ENCODE results near the gene SLC25A3. TPM values are rescaled to one million over a fixed set of nuclear protein-coding genes. Genes with fewer than 3 reads are reported as not detected.

SLC25A3 gene
- total and polyA plus RNA-seq, 2 experiments from 2014 or later, result 804 to 1,140 TPM

DNA sequence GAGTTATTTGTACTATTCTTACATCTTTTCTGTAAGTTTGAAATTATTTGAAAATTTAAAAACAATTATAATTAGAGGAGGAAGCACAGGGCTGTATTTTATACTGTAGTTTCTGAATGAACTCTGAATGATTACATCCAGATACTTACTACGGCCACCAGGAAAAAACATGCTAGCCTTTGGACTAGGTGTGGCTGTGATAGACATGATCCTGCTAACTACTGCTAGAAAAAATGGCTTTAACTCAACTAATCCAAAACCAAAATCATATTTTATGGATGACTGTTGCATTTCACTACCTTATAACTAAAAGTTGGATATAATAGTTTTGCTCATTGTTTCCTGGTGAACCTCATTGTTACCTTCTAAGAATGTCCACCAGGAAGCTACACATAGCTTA is 15.1 kb upstream of the SLC25A3 start:
- Histone ChIP-seq H3K27me3 (no peaks in the 10 kb centered on the region), H3K27ac (no peak overlapping the region), H3K4me3 (no peak overlapping the region), H3K36me3 (no peaks in the 10 kb centered on the region), H3K9me3 (ENCODE audit: low read depth) (no peaks in the 10 kb centered on the region), H3K4me1 (ENCODE audit: low read depth) (peaks cover 10% of the 10 kb centered on the region)
- TF ChIP-seq, protein P1, sequence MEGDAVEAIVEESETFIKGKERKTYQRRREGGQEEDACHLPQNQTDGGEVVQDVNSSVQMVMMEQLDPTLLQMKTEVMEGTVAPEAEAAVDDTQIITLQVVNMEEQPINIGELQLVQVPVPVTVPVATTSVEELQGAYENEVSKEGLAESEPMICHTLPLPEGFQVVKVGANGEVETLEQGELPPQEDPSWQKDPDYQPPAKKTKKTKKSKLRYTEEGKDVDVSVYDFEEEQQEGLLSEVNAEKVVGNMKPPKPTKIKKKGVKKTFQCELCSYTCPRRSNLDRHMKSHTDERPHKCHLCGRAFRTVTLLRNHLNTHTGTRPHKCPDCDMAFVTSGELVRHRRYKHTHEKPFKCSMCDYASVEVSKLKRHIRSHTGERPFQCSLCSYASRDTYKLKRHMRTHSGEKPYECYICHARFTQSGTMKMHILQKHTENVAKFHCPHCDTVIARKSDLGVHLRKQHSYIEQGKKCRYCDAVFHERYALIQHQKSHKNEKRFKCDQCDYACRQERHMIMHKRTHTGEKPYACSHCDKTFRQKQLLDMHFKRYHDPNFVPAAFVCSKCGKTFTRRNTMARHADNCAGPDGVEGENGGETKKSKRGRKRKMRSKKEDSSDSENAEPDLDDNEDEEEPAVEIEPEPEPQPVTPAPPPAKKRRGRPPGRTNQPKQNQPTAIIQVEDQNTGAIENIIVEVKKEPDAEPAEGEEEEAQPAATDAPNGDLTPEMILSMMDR (IDR thresholded peaks at IDR 0.05; ENCODE audit: low read depth, low read length), result no peak
- no peak for DNase-seq (ENCODE audit: low read depth in 1 of 2, low spot score in 1 of 2)

DNA sequence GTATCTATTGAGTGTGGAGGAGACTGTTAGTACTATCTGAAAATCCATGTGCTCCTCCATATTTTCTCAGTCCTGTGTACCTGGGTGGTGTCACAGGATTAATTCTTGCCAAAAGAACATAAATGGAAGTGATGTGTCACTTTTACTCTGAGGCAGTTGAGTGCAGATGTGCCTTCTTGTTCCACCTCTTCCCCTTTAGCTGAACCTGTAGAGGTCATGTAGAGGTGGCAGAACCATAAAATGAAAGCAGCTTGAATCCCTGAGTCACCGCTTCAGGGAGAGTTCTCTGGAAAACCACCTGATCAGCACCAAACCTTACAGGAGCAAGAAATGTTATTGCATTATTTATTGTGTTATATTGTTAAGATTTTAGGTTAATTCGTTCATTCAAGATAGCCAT is 14.7 kb upstream of the SLC25A3 start:
- no peak overlapping the region for H3K4me3 ChIP-seq
- TF ChIP-seq, protein P1 (IDR thresholded peaks at IDR 0.05; ENCODE audit: low read depth, low read length), result no peak
- H3K9me3 ChIP-seq (ENCODE audit: low read depth), result no peaks in the 10 kb centered on the region
- no peaks in the 10 kb centered on the region for H3K36me3 ChIP-seq
- no peak overlapping the region for H3K27ac ChIP-seq
- H3K27me3 ChIP-seq, result no peaks in the 10 kb centered on the region
- peaks cover 9% of the 10 kb centered on the region for H3K4me1 ChIP-seq (ENCODE audit: low read depth)
- no peak for DNase-seq (ENCODE audit: low read depth in 1 of 2, low spot score in 1 of 2)

DNA sequence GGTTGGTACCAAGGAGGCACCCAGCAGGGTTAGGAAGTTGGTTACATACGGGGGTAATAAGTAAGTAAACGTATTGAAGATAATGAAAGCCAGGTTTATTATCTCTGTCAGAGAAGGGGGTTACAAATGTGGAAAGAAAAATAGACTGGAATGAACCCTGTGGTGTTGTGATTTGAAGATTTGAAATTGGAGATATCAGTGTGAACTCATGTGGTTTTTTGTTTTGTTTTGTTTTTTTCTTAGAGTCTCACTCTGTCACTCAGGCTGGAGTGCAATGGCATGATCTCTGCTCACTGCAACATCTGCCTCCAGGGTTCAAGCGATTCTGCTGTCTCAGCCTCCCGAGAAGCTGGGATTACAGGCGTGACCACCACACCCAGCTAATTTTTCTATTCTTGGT is 14.1 kb upstream of the SLC25A3 start:
- peaks cover 4% of the 10 kb centered on the region for H3K4me1 ChIP-seq (ENCODE audit: low read depth)
- DNase-seq (ENCODE audit: low read depth in 1 of 2, low spot score in 1 of 2), result no peak
- H3K36me3 ChIP-seq, result no peaks in the 10 kb centered on the region
- TF ChIP-seq, protein P1 (IDR thresholded peaks at IDR 0.05; ENCODE audit: low read depth, low read length), result no peak
- H3K27me3 ChIP-seq, result no peaks in the 10 kb centered on the region
- H3K9me3 ChIP-seq (ENCODE audit: low read depth), result no peaks in the 10 kb centered on the region
- no peak overlapping the region for H3K27ac ChIP-seq
- H3K4me3 ChIP-seq, result no peak overlapping the region

DNA sequence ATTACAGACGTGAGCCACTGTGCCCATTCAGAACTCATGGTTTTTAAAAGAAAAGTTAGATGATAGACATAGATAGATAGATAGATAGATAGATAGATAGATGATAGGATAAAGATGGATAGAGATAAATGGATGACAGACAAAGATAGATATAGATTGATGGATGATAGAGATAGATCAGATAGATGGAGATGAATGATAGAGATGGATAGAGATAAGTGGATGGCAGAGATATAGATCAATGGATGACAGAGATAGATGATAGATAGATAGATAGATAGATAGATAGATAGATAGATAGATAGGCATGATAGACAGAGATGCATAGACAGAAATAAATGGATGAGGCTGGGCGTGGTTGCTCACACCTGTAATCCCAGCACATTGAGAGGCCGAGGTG is 13.7 kb upstream of the SLC25A3 start:
- H3K36me3 ChIP-seq, result no peaks in the 10 kb centered on the region
- DNase-seq (ENCODE audit: low read depth in 1 of 2, low spot score in 1 of 2), result no peak
- no peak overlapping the region for H3K27ac ChIP-seq
- no peaks in the 10 kb centered on the region for H3K4me1 ChIP-seq (ENCODE audit: low read depth)
- TF ChIP-seq, protein P1 (IDR thresholded peaks at IDR 0.05; ENCODE audit: low read depth, low read length), result no peak
- no peaks in the 10 kb centered on the region for H3K27me3 ChIP-seq
- H3K4me3 ChIP-seq, result no peak overlapping the region
- no peaks in the 10 kb centered on the region for H3K9me3 ChIP-seq (ENCODE audit: low read depth)

DNA sequence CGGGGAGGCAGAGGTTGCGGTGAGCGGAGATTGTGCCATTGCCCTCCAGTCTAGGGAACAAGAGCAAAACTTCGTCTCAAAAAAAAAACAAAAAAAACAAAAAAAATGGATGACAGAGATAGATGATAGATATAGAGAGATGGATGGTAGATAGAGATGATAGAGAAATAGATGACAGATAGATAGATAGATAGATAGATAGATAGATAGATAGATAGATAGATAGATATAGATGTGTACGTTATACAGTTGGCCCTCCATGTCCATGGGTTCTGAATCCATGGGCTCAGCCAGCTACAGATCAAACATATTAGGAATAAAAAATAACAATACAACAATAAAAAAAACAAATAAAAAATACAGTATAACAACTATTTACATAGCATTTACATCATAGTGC is 12.8 kb upstream of the SLC25A3 start:
- Histone ChIP-seq H3K27me3 (no peaks in the 10 kb centered on the region), H3K4me1 (ENCODE audit: low read depth) (no peaks in the 10 kb centered on the region), H3K9me3 (ENCODE audit: low read depth) (no peaks in the 10 kb centered on the region), H3K27ac (no peak overlapping the region), H3K4me3 (no peak overlapping the region), H3K36me3 (no peaks in the 10 kb centered on the region)
- TF ChIP-seq, protein P1 (IDR thresholded peaks at IDR 0.05; ENCODE audit: low read depth, low read length), result no peak
- DNase-seq (ENCODE audit: low read depth in 1 of 2, low spot score in 1 of 2), result no peak

DNA sequence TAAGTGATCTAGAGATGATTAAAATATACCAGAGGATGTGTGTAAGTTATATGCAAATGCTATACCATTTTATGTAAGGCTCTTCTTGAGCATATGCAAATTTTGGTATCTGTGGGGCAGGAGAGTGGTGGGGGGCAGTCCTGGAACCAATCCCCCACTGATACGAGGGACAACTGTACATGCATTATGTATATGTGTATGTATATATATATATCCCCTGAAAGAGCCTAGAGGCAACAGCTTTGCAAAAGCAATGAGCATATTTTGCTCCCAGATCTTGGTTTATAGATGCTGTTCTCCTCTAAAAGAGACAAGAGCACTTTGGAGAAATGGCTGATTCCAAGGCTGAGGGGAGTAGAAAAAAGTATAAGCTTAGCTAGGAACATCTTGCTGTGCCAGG is 12.4 kb upstream of the SLC25A3 start:
- no peak overlapping the region for H3K27ac ChIP-seq
- H3K9me3 ChIP-seq (ENCODE audit: low read depth), result no peaks in the 10 kb centered on the region
- TF ChIP-seq, protein P1 (IDR thresholded peaks at IDR 0.05; ENCODE audit: low read depth, low read length), result no peak
- H3K36me3 ChIP-seq, result no peaks in the 10 kb centered on the region
- no peak for DNase-seq (ENCODE audit: low read depth in 1 of 2, low spot score in 1 of 2)
- no peaks in the 10 kb centered on the region for H3K4me1 ChIP-seq (ENCODE audit: low read depth)
- no peaks in the 10 kb centered on the region for H3K27me3 ChIP-seq
- H3K4me3 ChIP-seq, result no peak overlapping the region
